HG03095 (cell line): ENCODE measurements around the gene DBP.
"Not testable (repeated sequence)": the region's sequence is repeated elsewhere in the genome, so short reads cannot be mapped to it uniquely, and the experiment has no call there.

Experiments used
- ATAC-seq: cut with Tn5 transposase; IDR thresholded peaks from one replicate; pipeline ENCODE4 v1.9.1; 2021; ENCODE audit warnings: moderate library complexity; ENCODE audit not compliant: unreplicated experiment

DBP gene

DNA sequence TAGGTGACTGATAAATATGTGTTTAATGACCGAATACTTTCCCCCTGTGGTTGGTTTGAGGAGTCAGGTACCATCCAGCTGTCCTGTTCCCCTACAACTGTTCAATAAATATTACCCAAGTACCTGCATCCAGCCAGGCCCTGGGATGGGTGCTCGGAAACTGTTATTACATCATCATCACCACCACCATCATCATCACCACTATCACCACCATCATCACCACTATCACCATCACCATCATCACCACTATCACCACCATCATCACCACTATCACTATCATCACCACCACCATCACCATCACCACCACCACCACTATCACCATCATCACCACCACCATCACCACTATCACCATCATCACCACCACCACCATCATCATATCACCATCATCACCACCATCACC lies 31.6 kb upstream of the DBP start:
- no peak for ATAC-seq

DNA sequence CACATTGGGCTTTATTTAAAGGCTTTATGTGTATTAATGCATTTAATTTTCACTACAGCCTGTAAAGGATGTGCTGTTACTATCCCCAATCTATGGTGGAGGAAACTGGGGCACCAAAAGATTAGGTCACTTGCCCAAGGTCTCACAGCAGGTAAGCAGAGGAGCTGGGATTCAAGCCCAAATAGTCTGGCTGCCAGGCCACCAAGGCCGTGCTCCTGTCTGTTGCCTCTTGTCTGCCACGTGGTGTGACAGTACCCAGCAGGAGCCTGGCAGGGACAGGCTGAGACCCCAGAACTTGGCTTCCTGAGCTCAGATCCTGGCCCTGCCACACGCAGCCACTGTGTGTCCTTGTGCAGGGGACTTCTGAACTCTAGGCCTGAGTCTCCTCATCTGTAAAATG lies 31.2 kb upstream of the DBP start:
- no peak for ATAC-seq

DNA sequence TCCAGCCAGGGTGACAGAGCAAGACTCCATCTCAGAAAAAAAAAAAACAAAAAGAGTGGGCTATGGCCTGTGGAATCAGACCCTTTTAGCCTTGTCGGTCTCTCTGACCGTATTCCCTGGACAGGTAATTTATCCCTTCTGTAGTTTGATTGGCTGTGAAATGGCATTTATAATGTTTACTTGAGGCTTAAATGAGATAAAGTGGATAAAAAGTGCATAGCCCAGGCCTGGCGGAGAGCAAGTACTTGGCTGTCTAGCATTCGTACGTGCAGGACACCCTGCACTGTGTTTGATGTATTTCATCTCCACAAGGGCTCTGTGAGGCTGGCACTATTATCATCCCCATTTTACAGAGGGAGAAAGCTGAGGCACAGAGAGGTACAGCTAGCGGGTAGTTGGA lies 28.6 kb upstream of the DBP start:
- no peak for ATAC-seq

DNA sequence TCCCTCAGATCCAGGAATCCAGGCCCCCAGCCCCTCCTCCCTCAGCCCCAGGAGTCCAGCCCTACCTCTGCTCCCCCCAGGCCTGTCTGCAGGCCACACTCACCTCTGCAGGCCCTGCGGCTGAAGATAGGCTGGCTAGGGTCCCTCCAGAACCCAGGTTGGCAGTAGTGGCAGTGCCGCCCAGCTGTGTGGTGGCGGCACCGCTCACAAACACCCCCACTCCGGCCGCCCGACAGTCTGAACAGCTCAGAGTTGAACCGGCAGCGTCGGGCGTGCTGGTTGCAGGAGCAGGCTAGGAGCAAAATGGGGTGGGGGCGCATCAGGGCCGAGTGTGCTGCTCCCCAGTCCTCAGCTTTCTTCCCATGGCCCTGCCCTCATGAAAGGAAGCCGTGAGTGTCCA lies 27.3 kb upstream of the DBP start:
- ATAC-seq: no peak

DNA sequence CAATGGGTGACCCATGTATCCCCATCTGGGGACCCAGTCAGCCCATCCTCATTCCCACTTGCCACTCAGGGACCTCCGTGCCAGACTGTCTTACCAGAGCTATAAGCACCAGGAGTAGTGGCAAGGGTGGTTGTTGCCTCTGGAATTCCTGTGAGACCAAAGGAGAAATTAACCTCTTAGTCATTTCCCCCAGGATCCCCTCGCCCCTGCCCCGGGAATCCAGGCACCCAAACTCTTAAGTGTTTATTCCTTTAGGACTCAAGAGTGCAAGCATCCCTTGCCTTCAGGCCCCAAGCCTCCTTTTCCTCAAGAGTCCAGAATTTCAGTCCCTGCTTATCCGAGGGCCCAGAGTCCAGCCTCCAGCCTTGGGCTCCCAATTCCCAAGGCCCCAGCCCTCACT lies 26.5 kb upstream of the DBP start:
- ATAC-seq: no peak

DNA sequence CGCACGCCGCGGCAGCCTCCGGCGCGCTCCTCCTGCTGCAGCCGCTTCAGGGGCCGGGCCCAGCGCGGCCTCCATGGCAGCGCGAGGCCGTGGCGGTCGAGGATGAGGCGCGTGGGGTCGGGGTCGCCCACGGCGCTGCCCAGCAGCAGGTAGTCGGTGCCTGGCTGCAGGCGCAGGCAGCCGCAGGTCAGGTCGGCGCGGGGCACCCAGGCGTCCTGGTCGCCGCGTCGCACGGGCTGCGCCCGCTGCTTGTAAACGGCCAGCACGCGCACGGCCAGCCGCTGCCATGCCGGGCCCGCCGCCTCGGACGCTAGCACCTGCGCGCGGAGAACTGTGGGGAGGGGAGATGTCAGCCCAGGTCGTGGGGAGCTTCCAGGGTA lies 24.5 kb upstream of the DBP start:
- ATAC-seq: no peak

DNA sequence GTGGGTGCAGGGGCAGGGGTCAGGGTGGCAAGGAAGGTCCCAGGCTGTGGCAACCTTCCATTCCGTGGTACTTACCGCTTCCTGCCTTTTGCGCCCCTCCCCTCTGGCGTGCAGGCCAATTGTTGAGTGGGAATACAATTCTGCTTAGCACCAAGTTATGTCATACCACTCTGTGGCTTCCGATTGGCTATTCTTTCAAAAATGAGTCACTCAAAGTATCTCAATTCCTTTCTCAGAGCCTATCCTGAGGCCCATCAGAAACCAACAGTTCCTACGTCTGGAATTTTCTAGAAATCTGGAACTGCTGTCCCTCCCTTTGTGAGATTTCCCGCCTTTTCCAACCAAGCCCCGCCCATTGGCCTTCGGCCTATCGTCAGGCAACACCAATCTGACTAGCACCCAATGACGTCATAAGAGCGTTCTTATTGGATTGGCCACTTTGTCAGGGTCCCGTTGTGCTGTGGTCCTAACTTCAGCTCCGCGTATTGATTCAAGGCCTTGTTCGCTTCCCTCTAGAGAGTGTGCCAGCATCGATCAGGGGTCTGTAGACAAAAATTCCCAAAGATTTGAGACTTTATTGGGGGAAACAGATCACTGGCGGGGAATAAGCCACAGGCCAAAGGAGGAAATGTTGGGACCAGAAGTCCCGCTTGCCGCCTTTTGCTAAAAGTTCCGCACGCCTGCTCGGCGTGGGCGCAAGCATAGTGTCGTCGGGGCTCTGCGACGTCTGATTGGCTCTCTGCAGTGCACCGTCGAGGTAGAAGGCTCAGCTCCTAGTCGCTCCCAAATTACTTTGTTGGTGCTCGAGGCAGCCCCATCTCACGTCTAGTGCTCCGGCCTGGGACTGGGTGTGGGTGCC lies 23.9 kb upstream of the DBP start:
- ATAC-seq: peak; percentile 75

DNA sequence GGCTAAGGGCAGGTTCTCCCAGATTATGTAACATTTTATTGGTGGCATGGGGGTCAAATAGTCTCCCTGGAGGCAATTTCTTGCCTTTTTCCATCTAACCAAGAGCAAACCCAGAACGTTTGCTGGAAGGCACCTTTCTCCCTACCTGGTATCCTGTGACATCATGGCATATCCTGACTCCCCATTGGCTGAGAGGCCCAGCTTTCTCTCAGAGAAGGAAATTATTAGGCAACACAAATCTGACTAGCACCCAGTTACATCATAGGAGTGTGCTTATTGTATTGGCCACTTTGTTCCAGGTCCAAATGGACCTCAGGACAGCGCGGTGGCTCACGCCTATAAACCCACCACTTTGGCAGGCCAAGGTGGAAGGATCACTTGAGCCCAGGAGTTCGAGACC lies 22.6 kb upstream of the DBP start:
- no peak for ATAC-seq

DNA sequence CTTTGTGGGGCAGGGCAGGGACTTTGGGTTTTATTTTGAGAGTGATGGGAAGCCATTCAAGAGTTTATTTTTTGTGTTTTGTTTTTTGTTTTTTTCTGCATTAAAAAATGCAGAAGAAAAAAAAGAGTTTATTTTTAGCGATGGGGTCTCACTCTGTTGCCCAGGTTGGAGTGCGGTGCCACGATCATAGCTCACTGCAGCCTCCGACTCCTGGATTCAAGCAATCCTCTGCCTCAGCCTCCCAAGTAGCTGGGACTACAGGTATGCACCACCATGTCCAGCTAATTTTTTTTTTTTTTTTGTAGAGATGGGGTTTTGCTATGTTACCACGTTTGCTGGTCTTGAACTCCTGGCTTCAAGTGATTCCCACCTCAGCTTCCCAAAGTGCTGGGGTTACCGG lies 21.3 kb upstream of the DBP start:
- no peak for ATAC-seq

DNA sequence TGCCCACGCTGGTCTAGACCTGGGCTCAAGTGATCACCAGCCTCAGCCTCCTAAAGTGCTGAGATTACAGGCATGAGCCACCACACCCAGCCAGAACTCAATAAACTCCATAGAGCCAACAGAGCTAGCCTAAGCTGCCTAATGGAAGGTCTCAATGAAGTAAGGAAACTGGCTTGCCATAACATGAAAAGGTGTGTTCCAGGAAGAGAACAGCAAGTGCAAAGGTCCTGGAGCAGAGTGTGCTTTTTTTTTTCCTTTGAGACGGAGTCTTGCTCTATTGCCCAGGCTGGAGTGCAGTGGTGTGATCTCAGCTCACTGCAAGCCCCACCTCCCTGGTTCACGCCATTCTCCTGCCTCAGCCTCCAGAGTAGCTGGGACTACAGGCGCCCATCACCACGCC lies 20.6 kb upstream of the DBP start:
- not testable (repeated sequence) for ATAC-seq

DNA sequence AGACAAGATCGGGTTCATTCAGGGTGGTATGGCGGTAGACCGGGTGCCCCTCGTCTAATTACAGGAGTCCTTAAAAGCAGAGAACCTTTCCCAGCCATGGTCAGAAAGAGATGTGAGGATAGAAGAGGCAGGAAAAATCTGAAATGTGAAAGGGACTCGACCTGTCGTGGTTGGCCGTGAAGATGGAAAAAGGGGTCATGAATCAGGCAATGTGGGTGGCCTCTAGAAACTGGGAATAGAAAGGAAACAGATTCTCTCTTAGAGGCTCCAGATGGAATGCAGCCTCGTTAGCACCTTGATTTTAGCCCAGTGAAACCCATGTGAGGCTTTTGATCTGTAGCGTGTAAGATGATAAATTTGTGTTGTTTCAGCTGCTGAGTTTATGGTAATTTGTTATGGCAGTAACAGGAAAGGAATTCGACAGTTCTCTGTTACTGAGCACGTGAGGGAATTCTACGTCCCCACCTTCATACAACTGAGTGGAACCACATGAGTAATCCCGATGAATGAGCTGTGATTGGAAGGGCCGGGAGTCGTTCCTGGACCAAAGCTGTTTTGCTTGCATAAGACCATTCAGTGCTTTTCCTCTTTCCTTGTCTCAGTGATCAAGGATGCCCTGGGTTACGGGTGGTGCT lies 19.8 kb upstream of the DBP start:
- no peak for ATAC-seq

DNA sequence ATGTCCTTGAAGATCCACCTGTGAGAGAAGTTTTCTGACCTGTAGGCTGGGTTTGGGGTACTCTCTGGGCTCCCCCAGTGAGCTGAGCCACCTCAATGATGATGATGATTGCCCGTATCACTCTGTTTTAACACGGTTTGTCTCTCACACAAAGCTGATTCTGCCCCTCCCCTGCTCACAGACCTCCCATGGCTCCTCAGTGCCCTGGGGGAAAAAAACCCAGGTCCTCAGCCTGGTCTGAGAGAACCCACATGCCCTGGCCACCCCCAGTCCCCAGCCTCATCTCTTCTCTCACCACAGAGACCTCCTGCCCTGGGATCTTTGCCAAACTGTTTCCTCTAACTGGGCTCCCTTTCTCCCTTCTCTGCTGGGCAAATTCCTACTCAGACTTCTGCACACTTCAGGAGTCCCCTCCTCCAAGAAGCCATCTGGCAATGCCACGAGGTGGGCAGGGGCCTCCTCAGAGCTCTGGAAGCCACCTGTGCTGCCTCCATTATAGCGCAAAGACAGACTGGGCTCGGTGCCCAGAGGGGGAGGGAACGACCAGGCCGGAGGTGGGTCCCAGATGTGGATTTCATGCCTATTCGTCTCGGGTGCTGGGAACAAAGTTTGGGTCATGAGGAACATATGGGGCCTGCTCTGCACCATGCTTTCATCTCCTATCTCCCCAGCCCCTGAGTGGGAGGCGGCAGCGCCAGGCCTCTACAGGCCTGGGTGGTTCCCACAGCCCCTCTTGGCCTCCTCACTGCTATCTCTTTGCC lies 17.3 kb upstream of the DBP start:
- ATAC-seq: no peak

DNA sequence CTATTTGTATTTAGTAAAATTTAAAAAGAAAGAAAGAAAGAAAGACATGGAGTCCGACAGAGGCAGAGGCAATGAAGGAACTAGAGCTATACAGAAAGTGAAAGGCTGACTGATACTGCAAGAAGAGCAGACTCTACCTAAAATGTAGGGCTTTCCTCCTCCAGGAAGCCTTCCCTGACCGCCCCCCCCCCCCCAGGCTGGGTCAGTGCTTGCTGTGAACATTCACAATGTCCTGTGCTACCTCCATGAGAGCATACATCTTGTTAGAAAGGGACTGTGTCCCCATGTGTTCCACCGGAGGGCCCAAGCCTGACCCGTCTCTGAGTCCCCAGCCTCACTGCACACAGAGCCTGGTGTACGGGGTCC lies 14.5 kb upstream of the DBP start:
- no peak for ATAC-seq

DNA sequence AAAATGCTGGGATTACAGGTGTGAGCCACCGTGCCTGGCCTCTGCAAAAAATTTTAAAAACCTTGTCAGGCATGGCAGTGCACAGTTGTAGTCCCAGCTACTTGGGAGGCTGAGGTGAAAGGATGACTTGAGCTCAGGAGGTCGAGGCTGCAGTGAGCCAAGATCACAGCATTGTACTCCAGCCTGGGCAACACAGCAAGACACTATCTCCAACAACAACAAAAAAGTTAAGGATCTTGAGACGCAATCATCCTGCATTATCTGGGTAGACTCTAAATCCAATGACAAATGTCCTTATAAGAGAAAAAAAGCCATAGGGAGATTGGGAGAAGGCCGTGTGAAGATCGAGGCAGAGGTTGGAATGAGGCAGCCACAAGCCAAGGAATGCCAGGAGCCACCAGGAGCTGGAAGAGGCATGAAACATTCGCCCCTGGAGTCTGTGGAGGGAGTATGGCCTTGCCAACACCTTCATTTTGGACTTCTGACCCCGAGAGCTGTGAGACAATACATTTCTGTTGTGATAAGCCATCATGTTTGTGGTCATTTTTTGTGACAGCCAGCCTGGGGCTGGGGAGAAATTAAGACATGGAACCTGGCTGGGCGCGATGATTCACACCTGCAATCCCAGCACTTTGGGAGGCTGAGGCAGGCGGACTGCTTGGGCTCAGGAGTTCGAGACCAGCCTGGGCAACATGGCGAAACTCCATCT lies 13.9 kb upstream of the DBP start:
- ATAC-seq: no peak

DNA sequence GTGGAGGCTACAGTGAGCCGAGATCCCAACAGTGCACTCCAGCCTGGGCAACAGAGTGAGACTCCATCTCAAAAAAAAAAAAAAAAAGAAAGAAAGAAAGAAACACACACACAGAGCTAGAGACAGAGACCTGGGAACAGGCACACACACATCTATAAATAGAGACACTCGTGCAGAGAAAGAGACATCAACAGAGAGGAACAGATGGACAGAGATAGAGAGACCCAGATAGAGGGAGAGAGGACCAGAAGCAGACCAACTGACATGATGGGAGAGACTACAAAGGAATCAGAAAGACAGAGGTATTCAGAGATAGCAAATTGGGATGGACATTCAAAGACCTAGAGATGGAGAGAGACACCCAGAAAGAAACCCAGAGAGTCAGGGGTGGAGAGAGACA lies 11.0 kb upstream of the DBP start:
- no peak for ATAC-seq

DNA sequence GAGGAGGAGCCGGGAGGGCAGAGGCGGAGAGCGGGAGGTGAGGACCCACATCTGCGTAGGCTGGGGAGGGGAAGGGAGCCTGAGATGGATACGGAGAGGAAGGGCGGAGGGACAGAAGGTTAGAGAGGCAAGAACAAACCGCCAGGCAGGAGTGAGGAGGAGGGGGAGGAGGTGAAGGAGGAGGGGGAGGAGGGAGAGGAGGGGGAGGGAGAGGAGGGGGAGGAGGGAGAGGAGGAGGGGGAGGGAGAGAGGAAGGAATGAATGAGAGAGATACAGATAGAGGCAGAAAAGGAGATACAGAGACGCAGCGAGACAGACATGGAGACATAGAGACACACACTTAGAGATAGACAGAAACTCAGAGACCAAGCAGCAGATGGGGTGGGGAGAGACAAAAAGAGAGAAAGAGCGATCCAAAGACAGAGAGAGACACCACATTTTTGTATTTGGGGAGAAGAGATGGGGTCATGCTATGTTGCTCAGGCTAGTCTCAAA lies 9.6 kb upstream of the DBP start:
- no peak for ATAC-seq

DNA sequence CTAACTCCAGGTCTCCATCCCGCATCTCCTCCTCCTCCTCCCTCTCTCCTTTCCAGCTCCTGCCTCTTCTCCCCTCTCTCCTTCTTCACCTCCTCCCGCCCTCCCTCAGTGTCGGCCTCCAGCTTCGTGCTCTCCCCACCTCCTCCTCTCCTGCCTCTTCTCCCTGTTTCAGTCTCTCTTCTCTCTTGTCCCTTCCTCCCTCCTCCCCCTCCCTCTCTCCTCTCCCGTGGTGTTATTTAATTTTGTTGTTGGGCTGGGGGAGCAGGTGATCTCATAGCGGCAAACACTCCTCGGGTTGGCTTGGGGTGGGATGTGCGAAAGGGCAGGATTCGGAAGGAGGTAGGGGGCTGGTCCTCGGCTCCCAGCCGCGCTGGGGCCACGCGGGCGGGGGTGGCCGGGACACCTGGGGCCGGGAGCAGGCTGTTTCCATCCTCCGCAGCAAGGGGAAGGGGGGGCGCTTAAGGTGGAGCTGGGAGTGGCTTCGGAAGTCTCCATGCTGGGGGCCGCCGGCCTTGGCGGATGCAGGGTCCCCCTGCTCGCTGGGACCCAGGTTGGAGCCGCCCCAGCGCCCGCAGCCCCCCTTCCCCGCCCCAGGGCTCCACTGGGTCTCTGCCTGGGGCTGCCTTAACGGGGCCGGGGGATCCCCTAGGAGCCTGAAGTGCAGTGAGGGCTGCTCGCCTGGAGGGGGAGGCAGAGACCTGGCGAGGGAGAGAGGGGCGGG lies 9.0 kb upstream of the DBP start, which contains the start of gene CA11:
CA11 (minus strand) TSS at position 187 of the 721 bp plus-strand sequence. CDS start 555 bp downstream, outside the sequence.
- ATAC-seq: peak; percentile 70

DNA sequence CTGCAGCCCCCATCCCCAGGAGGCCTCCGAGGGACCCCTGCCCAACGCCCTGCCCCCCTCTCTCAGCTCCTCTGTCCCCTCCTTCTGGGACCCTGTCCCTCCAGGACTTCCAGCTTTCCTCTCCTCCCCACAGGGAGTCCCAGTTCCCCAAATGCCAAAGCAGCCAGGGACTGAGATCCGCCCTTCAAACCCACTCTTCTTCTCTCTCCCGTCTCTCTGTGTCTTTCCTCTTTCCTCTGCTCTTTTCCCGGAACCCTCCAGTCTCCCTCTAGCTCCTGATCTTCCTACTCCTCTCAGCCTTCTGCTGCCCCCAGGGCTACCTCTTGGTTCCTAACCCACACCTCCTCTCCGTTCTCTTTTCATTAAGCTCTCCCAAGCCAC lies 8.4 kb upstream of the DBP start:
- ATAC-seq: no peak

DNA sequence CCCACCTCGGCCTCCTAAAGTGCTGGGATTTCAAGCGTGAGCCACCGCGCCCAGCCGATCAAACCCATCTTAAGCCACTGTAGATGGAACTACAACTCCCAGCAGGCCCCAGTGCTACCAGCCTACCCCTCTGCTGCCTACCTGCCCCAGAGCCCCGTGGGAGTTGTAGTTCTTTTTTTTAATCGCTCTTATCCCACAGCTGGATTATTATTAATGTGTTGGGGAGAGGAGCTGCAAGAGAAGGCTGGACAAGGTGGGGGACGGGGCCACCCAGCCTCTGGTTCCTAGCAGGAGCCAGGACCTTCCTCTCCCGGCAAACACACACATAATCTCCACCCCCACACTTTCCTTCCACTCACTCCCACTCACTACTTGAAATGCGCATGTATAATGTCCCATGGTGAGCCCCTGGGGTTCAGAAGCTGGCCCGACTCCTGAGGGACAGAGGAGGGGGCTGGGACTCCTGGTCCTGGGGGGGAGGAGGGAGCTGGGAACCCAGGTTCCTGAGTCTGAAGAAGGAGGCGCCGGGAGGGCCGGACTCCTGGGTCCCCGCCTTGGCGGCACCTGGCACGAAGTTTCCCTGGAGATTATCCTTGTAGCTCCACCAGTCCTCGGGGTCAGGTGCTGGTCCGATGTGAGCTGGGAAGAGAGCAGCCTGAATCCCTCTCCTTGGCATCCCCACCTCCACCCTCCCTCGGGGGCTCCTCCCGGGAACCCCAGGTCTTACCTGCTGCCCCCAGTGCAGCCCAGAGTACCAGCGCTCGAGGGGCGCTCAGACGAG lies 7.8 kb upstream of the DBP start:
- no peak for ATAC-seq

DNA sequence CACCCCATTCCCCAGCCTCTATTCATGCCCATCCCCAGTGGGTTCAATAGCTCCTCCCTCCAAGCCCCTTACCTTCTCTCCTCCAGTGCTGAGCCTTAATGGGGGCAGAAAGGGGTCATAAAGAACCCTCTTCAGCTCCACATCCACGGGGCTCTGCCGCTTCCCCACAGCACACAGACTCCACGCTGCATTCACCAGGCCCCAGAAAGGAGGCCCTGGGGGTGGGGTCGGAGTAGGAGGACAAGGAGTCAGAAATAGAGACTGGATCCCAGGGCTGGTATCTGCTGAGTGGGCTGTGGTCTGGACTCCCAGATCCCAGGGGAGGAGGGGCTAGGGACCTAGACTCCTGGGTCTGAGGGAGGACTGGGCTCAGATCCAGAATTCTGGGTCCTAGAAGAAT lies 7.2 kb upstream of the DBP start:
- ATAC-seq: no peak
